ENCODE results near the gene MAP2. TPM values are rescaled to one million over a fixed set of nuclear protein-coding genes. Genes with fewer than 3 reads are reported as not detected.

MAP2 gene
- total RNA-seq, 1 donor = 2.2 TPM

- Histone ChIP-seq H3K4me2 (ENCODE audit: insufficient read depth, low read length) (no peak overlapping the region), H2AFZ (ENCODE audit: low read length) (no peak overlapping the region), H3K4me3 (ENCODE audit: insufficient read depth, low read length) (no peak overlapping the region), H3K27ac (ENCODE audit: low read depth, low read length) (no peak overlapping the region), H3K36me3 (ENCODE audit: insufficient read depth, low read length) (no peaks in the 10 kb centered on the region), H3K4me1 (ENCODE audit: insufficient read depth, low read length) (no peaks in the 10 kb centered on the region), H3K79me2 (ENCODE audit: insufficient read depth, low read length) (no peaks in the 10 kb centered on the region), H4K20me1 (ENCODE audit: insufficient read depth, low read length) (no peaks in the 10 kb centered on the region), H3K27me3 (ENCODE audit: insufficient read depth, low read length) (no peaks in the 10 kb centered on the region), H3K9me3 (ENCODE audit: low read depth, low read length) (no peaks in the 10 kb centered on the region)
- no peak for TF ChIP-seq CTCF (IDR thresholded peaks at IDR 0.05; ENCODE audit: extremely low read depth, low read depth, low read length)
- no peak for DNase-seq (ENCODE audit: insufficient read length, low spot score, missing footprints)
Observed at GRCh38 chr2:209395652-209396051, 28.2 kb upstream of the MAP2 start.

- Histone ChIP-seq H3K27ac (ENCODE audit: low read depth, low read length) (no peak overlapping the region), H3K9me3 (ENCODE audit: low read depth, low read length) (no peaks in the 10 kb centered on the region), H3K4me1 (ENCODE audit: insufficient read depth, low read length) (no peaks in the 10 kb centered on the region), H3K4me3 (ENCODE audit: insufficient read depth, low read length) (no peak overlapping the region), H3K4me2 (ENCODE audit: insufficient read depth, low read length) (no peak overlapping the region), H2AFZ (ENCODE audit: low read length) (no peak overlapping the region), H3K36me3 (ENCODE audit: insufficient read depth, low read length) (no peaks in the 10 kb centered on the region), H4K20me1 (ENCODE audit: insufficient read depth, low read length) (no peaks in the 10 kb centered on the region), H3K27me3 (ENCODE audit: insufficient read depth, low read length) (no peaks in the 10 kb centered on the region), H3K79me2 (ENCODE audit: insufficient read depth, low read length) (no peaks in the 10 kb centered on the region)
- no peak for TF ChIP-seq CTCF (IDR thresholded peaks at IDR 0.05; ENCODE audit: extremely low read depth, low read depth, low read length)
- no peak for DNase-seq (ENCODE audit: insufficient read length, low spot score, missing footprints)
Observed at GRCh38 chr2:209398463-209398862, 25.4 kb upstream of the MAP2 start.

- Histone ChIP-seq H3K4me2 (ENCODE audit: insufficient read depth, low read length) (no peak overlapping the region), H3K79me2 (ENCODE audit: insufficient read depth, low read length) (no peaks in the 10 kb centered on the region), H3K4me3 (ENCODE audit: insufficient read depth, low read length) (no peak overlapping the region), H3K27me3 (ENCODE audit: insufficient read depth, low read length) (no peaks in the 10 kb centered on the region), H3K27ac (ENCODE audit: low read depth, low read length) (no peak overlapping the region), H3K36me3 (ENCODE audit: insufficient read depth, low read length) (no peaks in the 10 kb centered on the region), H3K9me3 (ENCODE audit: low read depth, low read length) (no peaks in the 10 kb centered on the region), H4K20me1 (ENCODE audit: insufficient read depth, low read length) (no peaks in the 10 kb centered on the region), H3K4me1 (ENCODE audit: insufficient read depth, low read length) (no peaks in the 10 kb centered on the region), H2AFZ (ENCODE audit: low read length) (no peak overlapping the region)
- no peak for TF ChIP-seq CTCF (IDR thresholded peaks at IDR 0.05; ENCODE audit: extremely low read depth, low read depth, low read length)
- DNase-seq (ENCODE audit: insufficient read length, low spot score, missing footprints) = no peak
Observed at GRCh38 chr2:209401788-209402187, 22.1 kb upstream of the MAP2 start.

- TF ChIP-seq CTCF (IDR thresholded peaks at IDR 0.05; ENCODE audit: extremely low read depth, low read depth, low read length) = no peak
- Histone ChIP-seq H3K79me2 (ENCODE audit: insufficient read depth, low read length) (no peaks in the 10 kb centered on the region), H3K4me1 (ENCODE audit: insufficient read depth, low read length) (no peaks in the 10 kb centered on the region), H3K27ac (ENCODE audit: low read depth, low read length) (no peak overlapping the region), H3K4me3 (ENCODE audit: insufficient read depth, low read length) (no peak overlapping the region), H3K27me3 (ENCODE audit: insufficient read depth, low read length) (no peaks in the 10 kb centered on the region), H3K36me3 (ENCODE audit: insufficient read depth, low read length) (no peaks in the 10 kb centered on the region), H3K9me3 (ENCODE audit: low read depth, low read length) (no peaks in the 10 kb centered on the region), H2AFZ (ENCODE audit: low read length) (no peak overlapping the region), H3K4me2 (ENCODE audit: insufficient read depth, low read length) (no peak overlapping the region), H4K20me1 (ENCODE audit: insufficient read depth, low read length) (no peaks in the 10 kb centered on the region)
- DNase-seq (ENCODE audit: insufficient read length, low spot score, missing footprints) = no peak
Observed at GRCh38 chr2:209411296-209411695, 12.6 kb upstream of the MAP2 start.
